Fibroblast of lung (primary cell): ENCODE measurements around the gene ATF7IP.

Experiments
- CTCF ChIP-seq, 2 donors: IDR thresholded peaks in 1 of 2; conservative IDR thresholded peaks in 1 of 2; 1 replicate in 1 of 2; 2 replicates in 1 of 2; pipeline ENCODE4 v1.5.1; 2011 to 2012; ENCODE audit warnings: low read length in 2 of 2, control low read depth in 1 of 2, inconsistent platforms in 1 of 2, low read depth in 1 of 2, mild to moderate bottlenecking in 1 of 2
- EZH2 ChIP-seq: IDR thresholded peaks from 2 replicates; pipeline ENCODE4 v1.5.1; 2012; ENCODE audit warnings: low read length, control low read depth, mild to moderate bottlenecking; ENCODE audit errors: missing control alignments

- TF ChIP-seq EZH2 (no peak), CTCF (conservative IDR thresholded peaks at IDR 0.05 in 1 of 2, IDR thresholded peaks at IDR 0.05 in 1 of 2; ENCODE audit: low read depth in 1 of 2, low read length in 2 of 2) (no peak)
Measured at GRCh38 chr12:14332482-14332881, 33.0 kb upstream of the ATF7IP start.
